NOMO-1 treated with DMSO at 0.1 percent for 48 hours (cell line): ENCODE data around the gene CEP76.
"Not testable (repeated sequence)": the region's sequence is repeated elsewhere in the genome, so short reads cannot be mapped to it uniquely, and the experiment has no call there.

ENCODE experiments used
- DNase-seq: peaks from one replicate; lab custom pipeline; 2025; ENCODE audit not compliant: unreplicated experiment; lab: John Stamatoyannopoulos, UW

The CEP76 gene

DNA sequence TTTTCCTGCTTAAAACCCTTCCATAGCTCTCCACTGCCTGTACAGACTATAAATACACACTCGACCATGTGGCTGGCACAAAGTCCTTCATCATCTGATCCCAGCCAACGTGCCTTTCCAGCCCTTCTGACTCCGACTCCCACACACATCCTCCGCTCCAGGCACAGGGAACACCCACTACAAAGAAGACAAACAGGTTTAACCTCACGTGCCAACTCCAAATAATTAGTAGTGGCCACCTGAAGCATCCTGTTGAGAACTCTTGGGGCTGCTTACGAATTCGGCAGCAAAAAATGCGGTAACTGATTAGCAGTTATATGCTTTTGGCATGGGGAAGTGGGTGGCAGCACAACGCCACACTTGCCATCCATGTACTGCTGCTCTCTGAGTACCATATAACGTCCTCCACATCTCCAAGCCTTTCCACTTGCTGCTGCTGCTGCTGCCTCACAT lies 56.7 kb downstream of the CEP76 start:
- DNase-seq: no peak

GRCh38 chr18:12645254-12645653 lies 57.3 kb downstream of the CEP76 start:
- DNase-seq: no peak

DNA sequence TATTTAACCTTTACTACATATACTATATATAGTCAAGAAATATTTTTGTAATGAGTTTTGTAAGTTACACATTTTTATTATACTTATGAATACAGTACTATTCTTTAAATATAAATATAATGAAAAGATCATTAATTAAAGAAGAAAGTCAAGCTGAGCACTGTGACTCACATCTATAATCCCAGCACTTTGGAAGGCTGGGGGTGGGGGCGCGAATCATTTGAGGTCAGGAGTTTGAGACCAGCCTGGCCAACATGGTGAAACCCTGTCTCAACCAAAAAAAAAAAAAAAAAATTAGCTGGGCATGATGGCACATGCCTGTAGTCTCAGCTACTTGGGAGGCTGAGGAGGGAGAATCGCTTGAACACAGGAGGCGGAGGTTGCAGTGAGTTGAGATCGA lies 58.8 kb downstream of the CEP76 start:
- DNase-seq: not testable (repeated sequence)

DNA sequence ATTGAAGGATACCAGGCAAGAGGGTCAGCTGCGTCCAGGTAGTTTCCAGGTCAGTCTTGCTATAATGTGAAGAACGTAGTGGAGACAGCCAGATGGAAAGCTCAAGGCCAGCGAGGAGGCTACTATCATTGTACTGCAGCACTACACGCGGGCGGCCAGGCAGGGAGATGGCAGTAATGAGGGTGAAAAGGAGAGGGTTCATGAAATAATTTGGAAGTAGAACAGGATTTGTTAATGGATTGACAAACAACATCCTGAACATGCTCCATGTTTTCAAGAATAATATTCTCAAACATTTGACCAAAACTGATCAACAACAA lies 61.7 kb downstream of the CEP76 start:
- no peak for DNase-seq

DNA sequence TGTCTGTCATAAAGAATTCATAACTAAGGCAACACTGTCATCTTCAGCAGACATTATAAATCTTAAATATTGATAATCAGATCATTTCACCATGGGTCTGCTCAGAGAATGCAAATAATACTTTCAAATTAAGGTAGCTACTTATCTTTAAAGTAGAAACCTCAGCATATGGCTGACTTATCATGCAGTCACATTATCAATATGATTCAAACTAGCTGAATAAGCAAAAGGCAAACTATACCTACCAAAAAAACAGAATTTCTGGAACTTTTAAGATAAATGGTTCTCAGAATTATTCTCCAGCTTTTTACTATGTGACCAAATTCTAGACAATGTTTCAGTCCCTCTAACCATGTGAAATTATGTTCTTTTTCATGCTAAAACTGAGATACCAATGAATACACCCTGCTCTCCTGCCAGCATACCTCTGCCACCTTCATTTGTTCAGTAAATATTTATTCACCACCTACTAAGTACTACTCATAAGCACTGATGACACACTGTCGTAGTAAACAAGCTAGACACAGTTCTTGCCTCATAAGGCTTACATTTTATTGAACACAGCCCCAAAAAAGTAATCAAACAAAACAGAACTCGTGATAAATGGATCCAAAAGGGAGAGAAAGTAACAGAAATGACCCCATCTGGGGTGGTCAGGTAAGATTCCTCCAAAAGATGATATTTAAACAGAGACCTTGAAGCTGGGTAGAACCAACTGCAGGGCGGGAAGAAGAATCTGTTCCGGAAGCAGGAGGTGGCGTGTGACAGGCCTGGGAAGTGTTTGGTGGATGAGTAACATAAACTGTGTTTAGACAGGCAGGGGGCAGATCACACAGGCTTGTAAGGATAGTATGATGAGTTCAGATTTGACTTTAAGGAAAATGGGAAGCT lies 62.3 kb downstream of the CEP76 start:
- DNase-seq: no peak

DNA sequence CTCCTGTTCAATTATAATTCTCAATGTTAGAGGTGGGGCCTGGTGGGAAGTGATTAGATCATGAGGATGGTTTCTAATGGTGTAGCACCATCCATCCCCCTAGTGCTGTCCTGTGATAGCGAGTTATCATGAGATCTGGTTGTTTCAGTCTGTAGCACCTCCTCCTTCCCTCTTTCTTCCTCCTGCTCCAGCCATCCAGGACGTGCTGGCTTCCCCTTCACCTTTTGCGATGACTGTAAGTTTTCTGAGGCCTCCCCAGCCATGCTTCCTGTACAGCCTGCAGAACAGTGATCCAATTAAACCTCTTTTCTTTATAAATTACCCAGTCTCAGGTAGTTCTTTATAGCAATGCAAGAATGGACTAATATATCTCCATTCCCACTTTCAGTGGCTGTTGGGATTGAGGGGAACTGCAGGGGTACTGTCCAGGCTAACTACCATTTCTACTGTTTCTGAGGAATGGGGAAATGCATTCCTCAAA lies 63.8 kb downstream of the CEP76 start:
- DNase-seq: no peak

GRCh38 chr18:12637901-12638643 lies 64.5 kb downstream of the CEP76 start:
- DNase-seq: no peak

GRCh38 chr18:12637393-12637792 lies 65.1 kb downstream of the CEP76 start:
- no peak for DNase-seq

GRCh38 chr18:12631831-12632477 lies 70.6 kb downstream of the CEP76 start:
- DNase-seq: no peak

- DNase-seq: no peak
Measured at GRCh38 chr18:12630136-12630535, 72.4 kb downstream of the CEP76 start.

DNA sequence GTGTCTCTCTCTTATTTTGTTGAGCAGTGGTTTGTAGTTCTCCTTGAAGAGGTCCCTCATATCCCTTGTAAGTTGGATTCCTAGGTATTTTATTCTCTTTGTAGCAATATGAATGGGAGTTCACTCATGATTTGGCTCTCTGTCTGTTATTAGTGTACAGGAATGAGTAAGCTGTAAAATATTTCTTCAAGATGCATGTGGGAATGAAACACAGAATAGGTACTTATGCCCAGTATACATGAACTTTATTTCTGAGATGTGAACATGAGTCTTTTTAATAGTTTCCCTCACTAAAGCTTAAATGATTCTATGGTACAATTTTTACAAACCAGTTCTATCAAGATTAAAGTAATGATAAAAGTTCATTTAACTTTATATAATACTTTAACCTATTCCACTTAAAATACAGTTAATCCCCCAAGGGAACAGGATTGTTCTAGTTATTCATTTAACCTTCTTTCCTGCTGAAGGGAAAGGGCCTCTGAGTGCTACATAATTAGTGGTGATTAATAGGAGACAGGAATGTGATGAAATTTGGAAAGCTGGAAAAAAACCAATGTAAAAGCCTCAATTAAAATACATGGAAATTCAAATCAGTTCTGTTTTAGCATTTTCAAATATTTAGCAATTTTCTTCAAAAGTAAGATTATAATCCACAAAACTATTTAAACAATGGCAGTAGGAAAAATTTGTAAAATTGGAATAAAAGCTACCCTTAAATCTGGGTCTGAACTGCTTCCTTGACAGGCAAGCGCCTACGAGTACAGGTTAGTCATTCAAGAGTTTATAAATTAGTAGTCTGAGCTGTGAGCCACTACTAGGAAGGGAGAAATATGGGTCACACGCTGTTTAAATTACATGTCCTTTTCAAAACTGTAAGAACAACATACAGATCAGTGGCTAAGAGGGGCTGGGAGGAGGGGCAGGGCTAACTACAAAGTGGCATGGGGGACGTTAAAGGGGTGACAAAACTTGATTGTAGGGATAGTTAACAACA lies 73.5 kb downstream of the CEP76 start:
- no peak for DNase-seq

GRCh38 chr18:12627199-12627598 lies 75.3 kb downstream of the CEP76 start:
- not testable (repeated sequence) for DNase-seq

- DNase-seq: no peak
Measured at GRCh38 chr18:12625241-12625640, 77.3 kb downstream of the CEP76 start.
